OCI-LY1 (cell line): Measurements from ENCODE around the gene CLPTM1L.

Source experiments
- CTCF ChIP-seq: fragments of 200-600 bp; sonication (generic), shearing (Covaris generic); IDR thresholded peaks from 2 replicates; pipeline ENCODE4 v1.5.1; 2017; ENCODE audit warnings: mild to moderate bottlenecking, antibody characterized with exemption, low read length, moderate library complexity, mixed read lengths
- EZH2 ChIP-seq: fragments of 200-600 bp; sonication (generic), shearing (Covaris generic); IDR thresholded peaks from 2 replicates; pipeline ENCODE4 v1.8.0; 2017; ENCODE audit warnings: borderline replicate concordance, mixed run types, mild to moderate bottlenecking, antibody characterized with exemption, low read length, moderate library complexity, mixed read lengths

- TF ChIP-seq EZH2 (no peak), CTCF (no peak)
These were observed 21.7 kb downstream of the CLPTM1L start for GRCh38 chr5:1322955-1323802.
